Endothelial cell of umbilical vein (primary cell): Measurements from ENCODE around the gene CXXC4. TPM values are rescaled to one million over a fixed set of nuclear protein-coding genes. Genes with fewer than 3 reads are reported as not detected.

Experiments
- BruUV-seq: library from RNA; stranded (reverse); fragments of 400-500 nt; replicated peaks from 2 replicates; lab custom pipeline; 2021; lab: Mats Ljungman, UMichigan
- CTCF ChIA-PET: fragments of 300-600, 350-600 bp; sonication (Branson Sonifier 250); formaldehyde crosslinking; loops from one replicate; lab custom pipeline; 2021; ENCODE audit warnings: antibody characterized with exemption, inconsistent platforms; lab: Charles Lee
- POLR2A ChIA-PET: fragments of 300-600, 350-600 bp; sonication (Branson Sonifier 250); formaldehyde crosslinking; loops from one replicate; lab custom pipeline; 2021; ENCODE audit warnings: antibody characterized with exemption, inconsistent platforms; lab: Charles Lee
- DNase-seq: peaks from one replicate; pipeline ENCODE4 v3.0.0-alpha.2; 2011; ENCODE audit warnings: low read depth, low spot score
- FAIRE-seq: peaks from 2 replicates; lab custom pipeline; 2011; peaks lifted over from hg19 to GRCh38; lab: Jason Lieb, UNC
- H2AFZ ChIP-seq: 2 replicates; pipeline ENCODE4 v1.6.0; 2012; ENCODE audit warnings: low read depth, low read length, control low read depth, inconsistent platforms
- H3K27ac ChIP-seq: 2 replicates; pipeline ENCODE4 v1.5.1; 2011; ENCODE audit warnings: low read depth, mild to moderate bottlenecking, control low read depth, low read length, moderate library complexity; ENCODE audit not compliant: insufficient read depth
- H3K27me3 ChIP-seq, 2 experiments: 2 replicates each; pipeline versions ENCODE4 v1.6.0 to v1.6.1; 2011; ENCODE audit warnings: low read length in 2 of 2, mixed read lengths in 1 of 2; ENCODE audit not compliant: control insufficient read depth in 2 of 2, insufficient read depth in 2 of 2
- H3K36me3 ChIP-seq, 2 experiments: 2 replicates in 1 of 2; 3 replicates in 1 of 2; pipeline ENCODE4 v1.5.1; 2011; ENCODE audit warnings: low read length in 2 of 2, mild to moderate bottlenecking in 1 of 2, moderate library complexity in 1 of 2; ENCODE audit not compliant: control insufficient read depth in 2 of 2, insufficient read depth in 2 of 2; ENCODE audit errors: extremely low read depth in 1 of 2
- H3K4me1 ChIP-seq: 3 replicates; pipeline ENCODE4 v1.5.1; 2011; ENCODE audit warnings: mild to moderate bottlenecking, low read length; ENCODE audit not compliant: control insufficient read depth, insufficient read depth; ENCODE audit errors: extremely low read depth
- H3K4me2 ChIP-seq: 2 replicates; pipeline ENCODE4 v1.6.1; 2011; ENCODE audit warnings: low read length, control low read depth, mixed read lengths; ENCODE audit not compliant: insufficient read depth
- H3K4me3 ChIP-seq, 3 experiments: fragments of 200-600 bp in 1 of 3; sonication (generic), shearing (Covaris generic) in 1 of 3; replicated peaks in 1 of 3; 2 replicates each; pipeline ENCODE4 v1.5.1; 2011 to 2016; ENCODE audit warnings: control low read depth in 3 of 3, low read length in 3 of 3, mild to moderate bottlenecking in 2 of 3, inconsistent platforms in 1 of 3, low read depth in 1 of 3, moderate library complexity in 1 of 3; ENCODE audit not compliant: insufficient read depth in 1 of 3
- H3K79me2 ChIP-seq: 2 replicates; pipeline ENCODE4 v1.6.0; 2012; ENCODE audit warnings: low read length, inconsistent platforms; ENCODE audit not compliant: control insufficient read depth, insufficient read depth
- H3K9ac ChIP-seq: replicated peaks from 2 replicates; pipeline ENCODE3; 2011; ENCODE audit warnings: low read length, control low read depth; ENCODE audit not compliant: insufficient read depth; ENCODE audit errors: extremely low read depth
- H3K9me1 ChIP-seq: replicated peaks from 3 replicates; pipeline ENCODE4 v1.6.0; 2011; ENCODE audit warnings: mild to moderate bottlenecking, low read length; ENCODE audit not compliant: control insufficient read depth, insufficient read depth; ENCODE audit errors: extremely low read depth
- H3K9me3 ChIP-seq: replicated peaks from 2 replicates; pipeline ENCODE4 v1.5.1; 2012; ENCODE audit warnings: low read length, inconsistent platforms; ENCODE audit not compliant: control insufficient read depth, insufficient read depth
- H4K20me1 ChIP-seq: replicated peaks from 2 replicates; pipeline ENCODE3; 2011; ENCODE audit warnings: mild to moderate bottlenecking, low read length; ENCODE audit not compliant: control insufficient read depth, insufficient read depth; ENCODE audit errors: extremely low read depth
- EZH2 ChIP-seq: IDR thresholded peaks from 2 replicates; pipeline ENCODE4 v1.6.1; 2012; ENCODE audit warnings: borderline replicate concordance, low read depth, mild to moderate bottlenecking, moderate library complexity, low read length, inconsistent platforms; ENCODE audit not compliant: severe bottlenecking
- FOS ChIP-seq: IDR thresholded peaks from 2 replicates; pipeline ENCODE4 v1.6.1; 2011; ENCODE audit warnings: mild to moderate bottlenecking, low read length, moderate library complexity, borderline replicate concordance; ENCODE audit not compliant: insufficient read depth
- GATA2 ChIP-seq: IDR thresholded peaks from 2 replicates; pipeline ENCODE4 v1.7.0; 2011; ENCODE audit warnings: low read depth, mild to moderate bottlenecking, moderate library complexity, mixed read lengths, low read length; ENCODE audit not compliant: insufficient read length, insufficient read depth
- JUN ChIP-seq: IDR thresholded peaks from 2 replicates; pipeline ENCODE4 v1.6.1; 2011; ENCODE audit warnings: borderline replicate concordance, low read depth; ENCODE audit not compliant: insufficient read length, insufficient read depth
- MYC ChIP-seq: IDR thresholded peaks from one replicate; pipeline ENCODE4 v1.6.1; 2011; ENCODE audit warnings: mild to moderate bottlenecking, low read depth, low read length
- POLR2A ChIP-seq: IDR thresholded peaks from 2 replicates; pipeline ENCODE4 v1.6.1; 2012; ENCODE audit warnings: low read depth, mild to moderate bottlenecking, control low read depth, low read length
- POLR2AphosphoS5 ChIP-seq: IDR thresholded peaks from 2 replicates; pipeline ENCODE4 v1.6.1; 2012; ENCODE audit warnings: low read depth, mild to moderate bottlenecking, control low read depth, low read length, moderate library complexity; ENCODE audit not compliant: insufficient read depth
- dilution Hi-C: fragments of 300-500 bp; cut with MboI; formaldehyde crosslinking; loops from one replicate; pipeline ENCODE4 v1.15.0; 2019; ENCODE audit warnings: low sequenced_read_pairs; ENCODE audit not compliant: extremely low pct_ligation_motif_present
- intact Hi-C: fragments of 100-400 bp; cut with micrococcal nuclease; formaldehyde crosslinking; loops from one replicate; pipeline ENCODE4 v1.10.0; 2022
- polyA plus RNA-seq, 4 experiments: library from polyadenylated mRNA; depleted of rRNA in 3 of 4; stranded (reverse) in 3 of 4; unstranded in 1 of 4; fragments of >200 nt; gene quantifications; 2 replicates each; pipeline versions ENCODE4 v1.2.1 to v1.2.3, GENCODE V29; 2011 to 2012; ENCODE audit warnings: missing spikeins in 1 of 4
- total RNA-seq: library from RNA; stranded (reverse); gene quantifications from 2 replicates; pipeline ENCODE4 v1.2.3, GENCODE V29; 2021
- TF ChIP-seq, protein P1 (sequence below): IDR thresholded peaks from 2 replicates; pipeline ENCODE4 v1.6.1; 2011; ENCODE audit not compliant: insufficient read depth, insufficient read length
- TF ChIP-seq, protein P2 (sequence below), 2 donors: IDR thresholded peaks; 1 replicate in 1 of 2; 2 replicates in 1 of 2; pipeline ENCODE4 v1.5.1; 2011; ENCODE audit warnings: low read length in 2 of 2, mild to moderate bottlenecking in 2 of 2, moderate library complexity in 2 of 2, control low read depth in 1 of 2, inconsistent platforms in 1 of 2, low read depth in 1 of 2; ENCODE audit not compliant: insufficient read depth in 1 of 2; ENCODE audit errors: extremely low read depth in 1 of 2

CXXC4 gene
- total and polyA plus RNA-seq, 2 donors (not counting 3 experiments of a cell fraction or from before 2014, with no cell fraction given): not detected

GRCh38 chr4:104488151-104488550 is 6.5 kb downstream of the CXXC4 start:
- H3K27me3 ChIP-seq: peaks cover 4 to 20% of the 10 kb centered on the region in 2 experiments
- no peaks in the 10 kb centered on the region for H3K36me3 ChIP-seq
- no peaks in the 10 kb centered on the region for H3K9me1 ChIP-seq
- ChIA-PET CTCF (no interaction called here), POLR2A (no interaction called here)
- BruUV-seq: no TSS peak
- intact Hi-C loops: no loop called here
- no peak overlapping the region for H2AFZ ChIP-seq
- H3K9me3 ChIP-seq: no peaks in the 10 kb centered on the region
- TF ChIP-seq, protein P1, sequence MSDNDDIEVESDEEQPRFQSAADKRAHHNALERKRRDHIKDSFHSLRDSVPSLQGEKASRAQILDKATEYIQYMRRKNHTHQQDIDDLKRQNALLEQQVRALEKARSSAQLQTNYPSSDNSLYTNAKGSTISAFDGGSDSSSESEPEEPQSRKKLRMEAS: no peak
- TF ChIP-seq GATA2: no peak
- TF ChIP-seq MYC: no peak
- TF ChIP-seq EZH2: no peak
- TF ChIP-seq POLR2A: no peak
- no peak for TF ChIP-seq JUN
- TF ChIP-seq, protein P2, sequence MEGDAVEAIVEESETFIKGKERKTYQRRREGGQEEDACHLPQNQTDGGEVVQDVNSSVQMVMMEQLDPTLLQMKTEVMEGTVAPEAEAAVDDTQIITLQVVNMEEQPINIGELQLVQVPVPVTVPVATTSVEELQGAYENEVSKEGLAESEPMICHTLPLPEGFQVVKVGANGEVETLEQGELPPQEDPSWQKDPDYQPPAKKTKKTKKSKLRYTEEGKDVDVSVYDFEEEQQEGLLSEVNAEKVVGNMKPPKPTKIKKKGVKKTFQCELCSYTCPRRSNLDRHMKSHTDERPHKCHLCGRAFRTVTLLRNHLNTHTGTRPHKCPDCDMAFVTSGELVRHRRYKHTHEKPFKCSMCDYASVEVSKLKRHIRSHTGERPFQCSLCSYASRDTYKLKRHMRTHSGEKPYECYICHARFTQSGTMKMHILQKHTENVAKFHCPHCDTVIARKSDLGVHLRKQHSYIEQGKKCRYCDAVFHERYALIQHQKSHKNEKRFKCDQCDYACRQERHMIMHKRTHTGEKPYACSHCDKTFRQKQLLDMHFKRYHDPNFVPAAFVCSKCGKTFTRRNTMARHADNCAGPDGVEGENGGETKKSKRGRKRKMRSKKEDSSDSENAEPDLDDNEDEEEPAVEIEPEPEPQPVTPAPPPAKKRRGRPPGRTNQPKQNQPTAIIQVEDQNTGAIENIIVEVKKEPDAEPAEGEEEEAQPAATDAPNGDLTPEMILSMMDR (IDR thresholded peaks at IDR 0.05; ENCODE audit: extremely low read depth in 1 of 2, insufficient read depth in 1 of 2, low read depth in 1 of 2, low read length in 2 of 2): no peak
- no peak for TF ChIP-seq POLR2AphosphoS5
- no peak for TF ChIP-seq FOS
- DNase-seq: no peak
- no peak overlapping the region for H3K9ac ChIP-seq
- H3K79me2 ChIP-seq: no peaks in the 10 kb centered on the region
- H4K20me1 ChIP-seq: no peaks in the 10 kb centered on the region
- no peak overlapping the region for H3K4me3 ChIP-seq
- no peak for FAIRE-seq
- H3K27ac ChIP-seq: no peak overlapping the region
- H3K4me2 ChIP-seq: no peak overlapping the region
- peaks cover 7% of the 10 kb centered on the region for H3K4me1 ChIP-seq
- dilution Hi-C loops: no loop called here
